GM18505 (cell line): ENCODE measurements around the gene UGT1A1.
"Not testable (repeated sequence)": the region's sequence is repeated elsewhere in the genome, so short reads cannot be mapped to it uniquely, and the experiment has no call there.

ENCODE experiments used
- ATAC-seq: cut with Tn5 transposase; IDR thresholded peaks from one replicate; pipeline ENCODE4 v1.9.1; 2021; ENCODE audit not compliant: unreplicated experiment
- POLR2A ChIP-seq: IDR thresholded peaks from 4 replicates; pipeline ENCODE4 v1.6.1; 2011; ENCODE audit warnings: borderline replicate concordance; ENCODE audit not compliant: insufficient read depth, insufficient read length; ENCODE audit errors: extremely low read depth

Gene UGT1A1

DNA sequence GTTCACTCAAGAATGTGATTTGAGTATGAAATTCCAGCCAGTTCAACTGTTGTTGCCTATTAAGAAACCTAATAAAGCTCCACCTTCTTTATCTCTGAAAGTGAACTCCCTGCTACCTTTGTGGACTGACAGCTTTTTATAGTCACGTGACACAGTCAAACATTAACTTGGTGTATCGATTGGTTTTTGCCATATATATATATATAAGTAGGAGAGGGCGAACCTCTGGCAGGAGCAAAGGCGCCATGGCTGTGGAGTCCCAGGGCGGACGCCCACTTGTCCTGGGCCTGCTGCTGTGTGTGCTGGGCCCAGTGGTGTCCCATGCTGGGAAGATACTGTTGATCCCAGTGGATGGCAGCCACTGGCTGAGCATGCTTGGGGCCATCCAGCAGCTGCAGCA is at the start of gene UGT1A1:
Gene UGT1A1 (plus strand): TSS at position 228 of the 400 bp plus-strand sequence. CDS start 18 bp downstream, at position 246.
- no peak for ATAC-seq
- no peak for TF ChIP-seq POLR2A

DNA sequence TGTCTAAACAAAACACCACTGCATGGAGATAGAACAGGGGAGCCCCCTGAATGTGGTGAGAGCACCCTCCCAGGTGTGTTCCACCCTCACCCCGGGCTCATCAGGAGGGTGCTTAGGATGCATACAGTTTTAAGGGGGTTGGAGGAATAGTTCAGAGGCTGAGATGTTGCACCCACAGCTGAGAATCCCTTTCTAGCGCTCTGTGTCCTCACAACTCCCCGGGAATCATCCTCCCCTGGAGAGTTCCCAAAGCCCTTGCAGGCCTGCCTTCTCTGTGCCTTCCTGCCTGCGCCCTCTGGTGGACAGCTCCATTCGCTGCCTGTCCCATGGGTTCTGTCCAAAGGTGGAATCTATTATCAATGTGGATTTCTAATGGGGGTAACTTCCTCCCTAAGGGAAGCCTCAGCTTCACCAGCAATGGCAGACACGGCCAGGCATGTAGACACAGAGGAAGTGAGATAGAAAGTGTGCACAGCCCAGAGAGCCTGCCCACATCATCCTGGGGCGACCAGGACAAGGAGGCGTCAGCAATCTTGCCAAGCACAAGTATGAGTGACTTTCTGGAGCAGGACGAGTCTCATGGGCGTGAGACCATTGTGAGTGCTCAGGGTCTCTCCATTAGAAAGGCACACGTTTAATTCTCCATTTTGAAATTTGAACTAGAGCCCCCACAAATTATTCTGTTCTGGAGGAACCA is 48.6 kb upstream of the UGT1A1 start:
- no peak for ATAC-seq
- no peak for TF ChIP-seq POLR2A

- no peak for ATAC-seq
- no peak for TF ChIP-seq POLR2A
These were observed 47.3 kb upstream of the UGT1A1 start, which contains the start of gene UGT1A5 for GRCh38 chr2:233712611-233713261. UGT1A5 (plus strand) TSS chr2:233712907; CDS start chr2:233712992, 85 bp downstream.

- TF ChIP-seq POLR2A = no peak
- ATAC-seq = no peak
These were observed 46.8 kb upstream of the UGT1A1 start for GRCh38 chr2:233713262-233713615.

DNA sequence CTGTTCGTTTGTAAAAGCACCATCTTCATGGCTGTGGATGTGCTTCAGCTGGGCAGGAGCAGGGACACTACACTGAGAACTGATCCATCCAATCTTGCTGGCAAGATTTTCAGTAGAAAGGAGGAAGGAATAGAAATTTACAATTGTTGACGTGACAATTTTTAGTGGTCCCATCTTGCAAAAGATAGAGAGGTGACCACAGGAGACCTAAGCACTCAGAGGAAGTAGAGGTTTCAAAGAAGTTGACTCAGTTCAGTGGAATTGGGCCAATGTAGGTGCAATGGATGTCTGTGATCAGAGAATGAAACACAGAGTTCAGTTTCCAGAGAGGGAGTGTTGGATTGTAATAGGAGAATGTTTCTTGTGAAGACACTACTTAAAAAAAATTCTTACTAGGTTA is 45.9 kb upstream of the UGT1A1 start:
- no peak for TF ChIP-seq POLR2A

GRCh38 chr2:233718552-233718951 is 41.5 kb upstream of the UGT1A1 start, which contains the start of gene UGT1A4:
UGT1A4 (plus strand) TSS chr2:233718736; CDS start chr2:233718821, 85 bp downstream.
- TF ChIP-seq POLR2A = no peak
- ATAC-seq = no peak

More for the DNA sequence above, 45.9 kb upstream of the UGT1A1 start:
- ATAC-seq = no peak

- no peak for ATAC-seq
- no peak for TF ChIP-seq POLR2A
These were observed 31.3 kb upstream of the UGT1A1 start, which contains the start of gene UGT1A3 for GRCh38 chr2:233728723-233729301. UGT1A3 (plus strand) TSS chr2:233729042; CDS start chr2:233729127, 85 bp downstream.

DNA sequence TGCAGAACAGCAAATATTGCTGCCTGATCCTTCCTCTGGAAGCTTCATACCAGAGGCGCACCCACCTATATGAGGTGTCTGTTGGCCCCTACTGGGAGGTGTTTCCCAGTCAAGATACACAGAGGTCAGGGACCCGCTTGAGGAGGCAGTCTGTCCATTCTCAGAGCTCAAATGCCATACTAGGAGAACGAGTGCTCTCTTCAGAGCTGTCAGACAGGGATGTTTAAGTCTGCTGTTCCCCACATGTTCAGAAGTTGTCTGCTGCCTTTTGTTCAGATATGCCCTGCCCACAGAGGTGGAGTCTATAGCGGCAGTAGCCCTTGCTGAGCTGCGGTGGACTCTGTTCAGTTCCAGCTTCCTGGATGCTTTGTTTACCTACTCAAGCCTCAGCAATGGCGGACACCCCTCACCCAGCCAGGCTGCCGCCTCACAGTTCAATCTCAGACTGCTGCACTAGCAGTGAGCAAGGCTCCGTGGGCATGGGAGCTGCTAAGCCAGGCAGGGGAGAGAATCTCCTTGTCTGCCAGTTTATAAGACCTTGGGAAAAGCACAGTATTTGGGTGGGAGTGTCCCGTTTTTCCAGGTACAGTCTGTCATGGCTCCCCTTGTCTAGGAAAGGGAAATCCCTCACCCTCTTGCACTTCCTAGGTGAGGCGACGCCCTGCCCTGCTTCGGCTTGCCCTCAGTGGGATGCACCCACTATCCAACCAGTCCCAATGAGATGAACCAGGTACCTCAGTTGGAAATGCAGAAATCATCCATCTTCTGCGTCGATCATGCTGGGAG is 23.0 kb upstream of the UGT1A1 start:
- not testable (repeated sequence) for ATAC-seq

- ATAC-seq = no peak
- no peak for TF ChIP-seq POLR2A
These were observed 19.2 kb upstream of the UGT1A1 start for GRCh38 chr2:233740870-233741269.

- no peak for TF ChIP-seq POLR2A
- ATAC-seq = no peak
These were observed 16.4 kb upstream of the UGT1A1 start for GRCh38 chr2:233743464-233744259.

- ATAC-seq = no peak
- no peak for TF ChIP-seq POLR2A
These were observed 14.9 kb upstream of the UGT1A1 start for GRCh38 chr2:233745073-233745755.

DNA sequence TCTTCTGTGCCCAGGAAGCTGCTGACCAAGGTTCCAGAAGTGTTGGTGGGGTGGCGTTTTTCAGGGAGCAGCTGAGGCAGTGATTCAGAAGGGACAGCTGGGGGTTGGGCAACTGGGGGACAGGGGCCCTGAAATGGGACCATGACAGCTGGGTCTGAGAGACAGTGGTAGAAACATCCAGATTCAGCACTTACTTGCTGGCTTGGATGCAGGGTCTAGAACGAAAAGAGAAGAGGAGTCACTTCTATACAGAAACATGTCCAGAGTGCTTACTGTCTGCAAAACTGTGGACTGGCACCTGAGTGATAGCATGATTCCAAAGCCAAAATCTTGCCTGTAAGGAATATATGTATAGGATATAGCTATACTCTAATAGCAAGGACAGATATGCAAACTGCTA is 14.2 kb upstream of the UGT1A1 start:
- not testable (repeated sequence) for ATAC-seq
